SK-N-SH treated with all-trans-retinoic acid at 6 μM for 48 hours (cell line): ENCODE results near the gene FLT3.

Experiments used
- ARNTL ChIP-seq: fragments of 450-650 bp; formaldehyde crosslinking; IDR thresholded peaks from 2 replicates; pipeline ENCODE4 v1.5.0; 2020; ENCODE audit warnings: low read depth, mild to moderate bottlenecking, moderate library complexity, borderline replicate concordance
- RARB ChIP-seq: fragments of 250-450 bp; sonication (Bioruptor Pico); IDR thresholded peaks from 2 replicates; pipeline ENCODE4 v1.8.0; 2021; ENCODE audit warnings: mild to moderate bottlenecking, moderate library complexity
- ZNF8 ChIP-seq: fragments of 450-650 bp; formaldehyde crosslinking; IDR thresholded peaks from 2 replicates; pipeline ENCODE4 v1.5.0; 2020; ENCODE audit warnings: mild to moderate bottlenecking, moderate library complexity

- TF ChIP-seq ZNF8 (CRISPR knock-in tag) (no peak), ARNTL (no peak), RARB (CRISPR knock-in tag) (no peak)
These were observed 86.1 kb downstream of the FLT3 start for GRCh38 chr13:28014301-28014700.
